RWPE2 (cell line): ENCODE results near the gene CD207.

Experiments used
- ATAC-seq: fragments of 200-7000 bp; cut with Tn5 transposase; 3 replicates; pipeline ENCODE4 v1.9.1; 2021; ENCODE audit warnings: low read depth
- DNase-seq: peaks from one replicate; pipeline ENCODE4 v3.0.0-alpha.2; 2020; ENCODE audit warnings: low spot score
- H3K27ac ChIP-seq: fragments of 450-650 bp; 2 replicates; pipeline ENCODE4 v1.5.1; 2017; ENCODE audit warnings: mild to moderate bottlenecking; ENCODE audit not compliant: poor library complexity, severe bottlenecking
- H3K27me3 ChIP-seq: fragments of 250-450 bp; sonication (Bioruptor Pico); 2 replicates; pipeline ENCODE4 v1.5.1; 2021; ENCODE audit warnings: mild to moderate bottlenecking, moderate library complexity; ENCODE audit not compliant: insufficient read depth, poor library complexity, severe bottlenecking
- H3K36me3 ChIP-seq: fragments of 250-450 bp; sonication (Bioruptor Pico); 2 replicates; pipeline ENCODE4 v1.5.1; 2020; ENCODE audit warnings: low read depth, mild to moderate bottlenecking, moderate library complexity
- H3K4me1 ChIP-seq: fragments of 250-450 bp; sonication (Bioruptor Pico); 2 replicates; pipeline ENCODE4 v1.5.1; 2021; ENCODE audit warnings: mild to moderate bottlenecking, moderate library complexity; ENCODE audit not compliant: insufficient read depth, poor library complexity, severe bottlenecking
- H3K4me3 ChIP-seq: fragments of 250-450 bp; sonication (Bioruptor Pico); 2 replicates; pipeline ENCODE4 v1.5.1; 2021; ENCODE audit warnings: mild to moderate bottlenecking, moderate library complexity; ENCODE audit not compliant: severe bottlenecking
- H3K9me3 ChIP-seq: fragments of 250-450 bp; sonication (Bioruptor Pico); 2 replicates; pipeline ENCODE4 v1.5.1; 2021; ENCODE audit warnings: mild to moderate bottlenecking, moderate library complexity; ENCODE audit not compliant: severe bottlenecking
- TF ChIP-seq, protein P1 (sequence below): fragments of 450-650 bp; IDR thresholded peaks from one replicate; pipeline ENCODE4 v1.5.1; 2017; ENCODE audit warnings: mild to moderate bottlenecking, moderate library complexity; ENCODE audit not compliant: poor library complexity, severe bottlenecking

Gene CD207

DNA sequence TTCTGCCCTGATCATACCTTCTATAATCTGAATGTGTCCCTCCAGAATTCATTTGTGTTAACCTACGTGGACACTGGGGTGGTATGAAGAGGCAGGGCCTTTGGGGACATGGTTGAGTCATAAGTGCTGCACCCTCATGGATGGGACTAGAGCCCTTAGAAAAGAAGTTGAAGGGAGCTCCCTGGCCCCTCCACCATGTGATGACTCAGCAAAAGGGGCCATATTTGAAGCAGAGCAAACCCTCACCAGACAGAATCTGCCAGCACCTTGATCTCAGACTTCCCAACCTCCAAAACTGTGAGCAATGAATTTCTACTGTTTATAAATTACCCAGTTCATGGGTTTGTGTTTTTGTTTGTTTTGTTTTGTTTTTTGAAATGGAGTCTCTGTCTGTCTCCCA is 33.4 kb upstream of the CD207 start:
- TF ChIP-seq, protein P1, sequence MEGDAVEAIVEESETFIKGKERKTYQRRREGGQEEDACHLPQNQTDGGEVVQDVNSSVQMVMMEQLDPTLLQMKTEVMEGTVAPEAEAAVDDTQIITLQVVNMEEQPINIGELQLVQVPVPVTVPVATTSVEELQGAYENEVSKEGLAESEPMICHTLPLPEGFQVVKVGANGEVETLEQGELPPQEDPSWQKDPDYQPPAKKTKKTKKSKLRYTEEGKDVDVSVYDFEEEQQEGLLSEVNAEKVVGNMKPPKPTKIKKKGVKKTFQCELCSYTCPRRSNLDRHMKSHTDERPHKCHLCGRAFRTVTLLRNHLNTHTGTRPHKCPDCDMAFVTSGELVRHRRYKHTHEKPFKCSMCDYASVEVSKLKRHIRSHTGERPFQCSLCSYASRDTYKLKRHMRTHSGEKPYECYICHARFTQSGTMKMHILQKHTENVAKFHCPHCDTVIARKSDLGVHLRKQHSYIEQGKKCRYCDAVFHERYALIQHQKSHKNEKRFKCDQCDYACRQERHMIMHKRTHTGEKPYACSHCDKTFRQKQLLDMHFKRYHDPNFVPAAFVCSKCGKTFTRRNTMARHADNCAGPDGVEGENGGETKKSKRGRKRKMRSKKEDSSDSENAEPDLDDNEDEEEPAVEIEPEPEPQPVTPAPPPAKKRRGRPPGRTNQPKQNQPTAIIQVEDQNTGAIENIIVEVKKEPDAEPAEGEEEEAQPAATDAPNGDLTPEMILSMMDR, result no peak
- ATAC-seq, result no peak
- no peak overlapping the region for H3K27ac ChIP-seq
- no peaks in the 10 kb centered on the region for H3K9me3 ChIP-seq
- no peaks in the 10 kb centered on the region for H3K4me1 ChIP-seq
- no peaks in the 10 kb centered on the region for H3K36me3 ChIP-seq
- no peak overlapping the region for H3K4me3 ChIP-seq
- peaks cover 15% of the 10 kb centered on the region for H3K27me3 ChIP-seq
- no peak for DNase-seq

DNA sequence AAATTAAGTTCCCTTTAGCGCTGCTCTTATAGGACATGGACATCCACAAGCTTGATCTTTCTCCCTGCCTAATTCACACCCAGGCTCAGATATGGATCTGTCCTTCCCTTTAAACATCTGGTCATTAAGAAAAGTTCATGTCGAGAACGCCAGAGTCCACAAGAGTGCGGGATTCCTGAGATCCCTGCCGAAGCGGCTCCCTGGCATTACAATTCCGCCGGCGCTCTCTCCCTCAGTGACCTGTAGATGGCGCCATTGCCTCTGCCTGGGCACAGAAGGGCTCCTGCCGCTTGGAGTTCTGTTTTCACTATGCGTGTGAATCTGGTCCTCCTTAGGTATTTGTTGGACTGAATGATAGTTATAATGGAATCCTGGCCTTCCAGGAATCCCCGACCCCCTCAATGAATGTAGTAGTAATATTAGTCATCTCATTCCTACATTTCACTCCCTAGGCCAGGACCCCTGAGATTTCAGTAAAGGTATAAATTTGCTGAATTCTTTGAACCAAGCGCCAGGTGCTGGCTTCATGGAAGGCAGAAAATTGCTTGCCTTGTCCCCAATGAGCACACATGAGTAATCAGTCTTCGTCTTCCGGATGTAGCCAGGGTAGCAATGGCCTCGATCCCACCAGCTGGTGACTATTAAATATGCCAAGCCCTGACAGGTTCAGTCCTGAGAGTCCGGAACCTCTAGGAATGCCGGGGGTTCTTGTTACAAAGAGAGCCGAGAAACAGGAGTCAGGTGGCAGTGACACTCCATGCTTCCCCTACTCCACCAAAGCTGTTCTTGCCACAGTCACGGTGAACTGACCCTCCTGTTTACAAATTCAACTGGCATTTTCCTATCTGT is 26.4 kb upstream of the CD207 start:
- Histone ChIP-seq H3K4me1 (no peaks in the 10 kb centered on the region), H3K9me3 (no peaks in the 10 kb centered on the region), H3K27ac (no peak overlapping the region), H3K36me3 (no peaks in the 10 kb centered on the region), H3K4me3 (no peak overlapping the region), H3K27me3 (peaks cover 53% of the 10 kb centered on the region)
- no peak for DNase-seq
- TF ChIP-seq, protein P1, result peak; percentile 94
- ATAC-seq, result peak; percentile 79

DNA sequence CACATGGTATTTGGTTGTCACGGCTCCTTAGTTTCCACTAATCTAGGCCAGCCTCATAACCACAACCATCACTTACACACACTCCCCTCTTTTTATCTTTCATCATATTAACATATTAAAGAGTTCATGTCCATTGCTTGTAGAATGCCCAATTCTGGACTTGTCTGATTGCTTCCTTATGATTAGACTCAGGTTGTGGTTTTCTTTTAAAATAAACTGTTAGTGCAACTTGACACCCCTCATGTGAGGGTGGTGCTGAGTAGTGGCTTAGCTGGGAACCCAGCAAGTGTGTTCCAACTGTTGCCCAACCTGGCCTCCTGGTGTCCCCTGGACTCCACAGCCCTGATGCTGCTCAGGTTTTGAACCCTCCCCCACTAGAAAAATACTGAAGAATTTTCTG is 20.1 kb upstream of the CD207 start:
- peaks cover 25% of the 10 kb centered on the region for H3K27me3 ChIP-seq
- H3K36me3 ChIP-seq, result no peaks in the 10 kb centered on the region
- H3K4me1 ChIP-seq, result no peaks in the 10 kb centered on the region
- TF ChIP-seq, protein P1, result no peak
- DNase-seq (no peak), ATAC-seq (no peak)
- H3K4me3 ChIP-seq, result no peak overlapping the region
- no peaks in the 10 kb centered on the region for H3K9me3 ChIP-seq
- no peak overlapping the region for H3K27ac ChIP-seq

DNA sequence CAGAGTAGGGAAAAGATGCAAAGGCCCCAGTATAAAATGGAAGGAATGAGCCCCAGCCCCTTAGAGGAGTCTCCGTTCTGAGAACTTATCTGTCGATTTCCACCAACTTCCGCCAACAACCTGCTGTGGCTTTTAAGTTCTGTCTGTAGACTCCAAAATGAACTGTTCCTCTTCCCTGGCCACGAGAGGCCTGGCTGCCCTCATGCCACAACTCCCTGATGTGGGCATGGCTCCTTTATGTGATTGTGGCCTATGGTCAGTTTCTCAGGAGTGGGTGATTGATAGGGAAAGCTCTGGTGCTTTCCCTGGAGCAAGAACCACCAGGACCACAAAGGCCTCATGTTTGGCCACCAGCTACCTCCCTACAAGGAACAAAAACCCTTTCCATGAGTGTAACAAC is 18.8 kb upstream of the CD207 start:
- TF ChIP-seq, protein P1, result no peak
- H3K27ac ChIP-seq, result no peak overlapping the region
- H3K4me3 ChIP-seq, result no peak overlapping the region
- no peaks in the 10 kb centered on the region for H3K36me3 ChIP-seq
- no peaks in the 10 kb centered on the region for H3K9me3 ChIP-seq
- no peaks in the 10 kb centered on the region for H3K4me1 ChIP-seq
- ATAC-seq (no peak), DNase-seq (no peak)
- H3K27me3 ChIP-seq, result peaks cover 12% of the 10 kb centered on the region

DNA sequence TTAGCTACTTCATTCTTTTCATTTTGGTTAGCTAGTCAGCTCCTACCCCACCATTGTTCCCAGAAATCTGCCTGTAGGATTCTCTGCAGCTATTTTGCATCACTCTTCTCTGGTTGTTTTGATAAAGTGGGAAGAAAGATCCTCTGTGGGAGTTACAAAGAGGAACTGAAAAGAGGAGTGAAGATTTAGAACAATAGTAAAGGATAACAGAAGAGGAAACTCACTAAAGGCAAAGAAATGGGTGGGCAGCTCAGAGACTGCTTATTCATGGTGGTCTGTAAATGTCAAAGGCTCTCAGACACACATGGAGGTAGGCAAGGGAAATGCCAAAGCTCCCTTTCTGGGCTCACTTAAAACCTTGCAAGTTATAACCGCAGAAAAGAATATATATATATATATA is 17.2 kb upstream of the CD207 start:
- Histone ChIP-seq H3K4me3 (no peak overlapping the region), H3K4me1 (no peaks in the 10 kb centered on the region), H3K27me3 (peaks cover 7% of the 10 kb centered on the region), H3K9me3 (no peaks in the 10 kb centered on the region), H3K36me3 (no peaks in the 10 kb centered on the region), H3K27ac (no peak overlapping the region)
- DNase-seq (no peak), ATAC-seq (no peak)
- TF ChIP-seq, protein P1, result no peak
